Inflammatory macrophage treated with lipopolysaccharide for 4 hours (primary cell): ENCODE data around the gene FBXL3.

Source experiments
- DNase-seq: peaks from one replicate; pipeline ENCODE4 v3.0.0-alpha.2; 2020

Gene FBXL3, protein sequence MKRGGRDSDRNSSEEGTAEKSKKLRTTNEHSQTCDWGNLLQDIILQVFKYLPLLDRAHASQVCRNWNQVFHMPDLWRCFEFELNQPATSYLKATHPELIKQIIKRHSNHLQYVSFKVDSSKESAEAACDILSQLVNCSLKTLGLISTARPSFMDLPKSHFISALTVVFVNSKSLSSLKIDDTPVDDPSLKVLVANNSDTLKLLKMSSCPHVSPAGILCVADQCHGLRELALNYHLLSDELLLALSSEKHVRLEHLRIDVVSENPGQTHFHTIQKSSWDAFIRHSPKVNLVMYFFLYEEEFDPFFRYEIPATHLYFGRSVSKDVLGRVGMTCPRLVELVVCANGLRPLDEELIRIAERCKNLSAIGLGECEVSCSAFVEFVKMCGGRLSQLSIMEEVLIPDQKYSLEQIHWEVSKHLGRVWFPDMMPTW

DNA sequence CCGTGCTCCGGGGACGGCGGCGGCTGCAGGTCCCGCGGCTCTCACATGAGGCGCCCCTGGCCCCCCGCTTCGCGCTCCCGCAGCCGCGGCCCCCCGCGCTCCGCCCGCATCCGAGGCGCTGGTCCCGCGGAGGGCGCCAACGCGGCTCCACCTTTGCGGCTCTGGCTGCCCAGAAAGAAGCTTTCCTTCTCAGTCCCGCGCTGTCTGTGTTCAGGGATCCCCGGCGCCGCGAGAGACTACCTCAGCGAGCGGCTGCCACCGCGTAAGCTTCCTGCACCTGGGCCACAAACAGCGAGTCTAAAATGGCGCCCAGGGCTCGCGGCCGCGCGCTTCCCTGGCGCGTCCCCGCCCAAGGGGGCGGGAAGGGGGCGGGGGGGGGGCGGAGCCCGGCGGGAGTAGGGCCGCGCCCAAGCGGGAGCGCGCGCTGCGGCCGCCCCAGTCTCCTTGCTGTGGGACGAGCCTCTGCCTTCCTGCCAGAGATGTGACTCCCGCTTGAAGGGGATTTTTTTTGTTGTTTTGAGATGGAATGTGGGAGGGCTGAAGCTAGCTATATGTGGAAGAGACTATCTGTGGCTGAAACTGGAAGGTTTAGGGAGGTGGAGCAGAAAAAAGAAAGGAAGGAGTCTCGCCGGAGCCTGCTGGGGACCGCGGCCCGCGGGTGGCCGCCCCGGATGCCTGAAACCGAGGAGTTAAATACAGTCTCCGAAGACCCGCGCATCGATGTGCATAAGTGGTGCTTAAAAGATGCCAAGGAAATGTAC, at the start of gene FBXL3:
FBXL3 (minus strand) TSS at position 299 of the 761 bp plus-strand sequence. CDS start 5,299 bp downstream, outside the sequence.
- DNase-seq = peak; percentile 96

DNA sequence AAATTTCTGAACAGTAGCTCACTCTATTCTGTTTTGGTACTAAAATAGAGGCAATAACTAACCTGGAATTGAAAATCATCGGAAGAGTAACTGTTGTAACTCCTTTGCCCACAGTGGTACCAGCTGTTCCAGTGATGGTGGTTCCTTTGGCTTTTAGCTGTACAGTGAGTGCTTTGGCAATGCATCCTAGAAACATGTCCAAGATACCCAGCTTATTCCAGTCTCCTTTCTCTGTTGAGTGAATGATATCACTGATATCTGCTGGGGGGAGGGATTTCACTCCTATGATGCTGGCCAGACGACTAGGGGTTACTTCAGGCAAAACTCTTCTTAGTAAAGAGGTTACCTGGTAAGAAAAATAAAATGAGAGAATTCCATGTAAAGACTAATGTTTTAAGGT, 40.6 kb upstream of the FBXL3 start:
- DNase-seq = no peak

DNA sequence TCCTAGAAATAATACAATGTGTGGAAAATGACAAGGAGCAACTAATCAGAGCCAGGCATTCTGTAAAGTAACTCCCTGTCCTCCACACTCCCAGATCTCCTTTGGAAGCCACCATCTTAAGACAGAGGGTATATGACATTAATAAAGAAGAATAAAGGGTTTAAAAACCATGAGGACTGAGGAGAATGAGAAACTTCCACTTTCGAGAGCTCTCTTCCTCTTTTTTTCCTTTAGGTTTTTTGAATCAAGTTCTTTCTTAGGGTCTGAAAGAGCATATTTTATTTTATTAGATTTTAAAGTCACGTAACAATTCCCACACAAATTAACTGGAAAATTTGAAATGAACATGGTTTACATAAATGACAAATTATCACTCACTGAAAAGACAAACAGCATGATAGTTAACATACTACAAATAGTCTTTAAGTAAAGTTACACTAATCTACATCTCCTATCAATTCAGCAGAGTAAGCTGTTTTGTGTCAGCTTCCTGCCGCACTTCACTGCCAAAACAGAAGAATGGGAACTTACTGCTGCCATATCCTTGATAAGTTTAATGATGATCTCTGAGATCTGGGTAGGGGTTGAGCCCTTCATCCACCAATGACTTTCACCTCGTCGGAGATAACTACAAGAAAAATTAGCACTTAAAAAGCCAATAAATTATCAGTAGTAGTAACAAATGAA, 38.6 kb upstream of the FBXL3 start:
- DNase-seq = peak; percentile 62

DNA sequence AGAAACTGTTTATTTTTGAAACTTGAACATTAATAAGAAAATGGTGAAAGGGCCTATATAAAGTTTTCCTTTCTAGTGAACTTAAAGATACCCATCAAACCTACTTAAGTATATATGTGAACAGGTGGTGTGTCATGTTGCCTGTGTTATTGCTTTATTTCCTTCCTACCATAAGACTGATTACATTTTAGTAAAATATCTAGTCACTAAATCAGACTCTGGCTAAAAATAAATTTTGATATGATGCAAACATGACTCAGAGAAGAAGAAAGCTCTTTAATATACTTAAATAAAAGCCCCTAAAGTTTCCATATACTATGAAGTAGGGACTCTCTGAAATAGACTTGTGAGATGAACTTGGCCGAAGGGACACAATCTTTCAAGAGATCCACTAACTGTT, 35.1 kb upstream of the FBXL3 start:
- DNase-seq = peak; percentile 25

DNA sequence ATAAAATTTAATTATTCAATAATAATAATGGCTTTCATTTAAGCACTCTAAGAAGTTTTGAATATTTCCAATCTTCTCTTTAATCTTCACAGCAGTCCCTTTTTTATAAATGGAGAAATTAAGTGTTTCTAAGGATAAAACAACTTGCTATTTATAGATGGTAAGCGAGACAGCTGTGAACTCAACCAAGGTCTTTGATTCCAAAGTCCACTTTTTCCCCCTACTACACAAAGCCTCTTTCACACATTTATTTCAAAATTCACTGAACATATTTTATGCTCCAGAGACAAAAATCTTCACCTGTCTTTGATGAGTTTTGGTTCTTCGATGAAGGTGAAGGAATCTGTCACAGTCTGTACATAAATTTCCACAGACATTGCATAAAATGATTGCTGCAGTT, 34.4 kb upstream of the FBXL3 start:
- DNase-seq = no peak

DNA sequence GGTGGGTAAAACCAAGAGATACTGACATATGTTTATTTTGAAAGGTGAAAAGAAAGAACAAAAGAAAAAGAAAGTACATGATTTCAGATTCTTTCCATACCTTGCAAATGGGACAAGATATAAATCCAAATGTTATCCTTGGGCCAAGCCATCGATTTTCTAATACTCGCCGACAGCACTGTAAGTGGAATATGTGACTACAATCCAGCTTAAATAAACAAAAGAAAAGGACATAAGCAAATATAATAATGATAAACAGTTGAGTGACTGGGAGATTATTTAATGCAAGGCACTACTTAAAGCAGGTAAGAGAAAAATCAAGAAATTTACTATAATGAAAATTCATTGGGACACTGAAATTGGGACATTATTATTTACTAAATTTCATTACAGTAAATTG, 29.9 kb upstream of the FBXL3 start:
- DNase-seq = no peak

DNA sequence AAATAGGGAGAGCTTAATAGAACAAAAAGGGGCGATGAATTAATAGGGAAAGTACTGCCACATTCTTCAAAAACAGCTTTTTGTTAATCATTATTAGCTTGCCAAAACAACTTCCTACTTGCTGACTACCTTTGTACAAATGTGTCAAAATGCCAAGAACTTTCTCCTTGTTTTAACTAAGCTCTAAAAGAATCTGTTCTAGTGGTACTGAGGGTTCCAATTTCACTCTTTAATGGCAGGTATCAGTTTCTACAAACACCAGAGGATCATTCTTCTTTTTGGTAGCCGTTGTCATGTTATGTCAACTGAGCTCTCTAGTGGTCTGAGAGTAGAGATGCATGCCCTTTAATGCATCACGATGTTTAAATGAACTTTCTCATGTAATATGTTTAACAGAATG, 29.4 kb upstream of the FBXL3 start:
- DNase-seq = no peak

DNA sequence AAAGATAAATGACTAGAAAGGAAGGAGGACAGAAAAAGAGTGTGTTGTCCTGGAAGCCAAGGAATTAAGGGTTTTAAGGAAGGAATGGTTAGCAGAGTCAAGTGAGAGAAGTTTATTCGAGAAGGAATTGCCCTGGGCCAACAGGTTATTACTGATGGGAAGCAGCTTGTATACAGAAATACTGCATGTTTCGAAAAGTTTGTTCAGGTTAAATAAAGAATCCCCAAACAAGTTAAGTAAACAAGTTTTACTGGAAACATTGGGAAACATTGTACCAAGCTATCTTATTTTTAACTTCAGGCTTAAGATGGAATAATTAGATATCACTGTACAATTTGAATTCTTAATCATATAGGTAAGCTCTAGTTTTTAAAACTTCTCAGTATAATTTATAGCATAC, 28.2 kb upstream of the FBXL3 start:
- DNase-seq = no peak

DNA sequence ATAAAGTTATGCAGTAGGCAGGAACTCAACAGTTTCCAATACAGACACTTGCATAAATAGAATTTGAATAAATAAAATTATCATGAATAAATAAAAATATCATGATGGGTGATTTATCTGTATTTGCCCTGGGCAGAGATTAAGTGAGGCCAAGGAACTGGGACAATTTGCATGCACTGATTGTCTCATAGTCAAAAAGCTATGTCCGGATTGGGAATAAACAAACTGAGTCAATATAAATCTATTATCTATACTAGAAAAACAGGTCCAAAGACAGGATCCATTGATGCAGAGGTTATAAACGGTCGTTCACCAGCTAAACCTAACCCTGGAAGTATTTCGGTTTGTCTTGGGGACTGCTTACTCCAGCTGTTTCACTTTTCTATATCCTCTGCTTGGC, 26.2 kb upstream of the FBXL3 start:
- DNase-seq = no peak

DNA sequence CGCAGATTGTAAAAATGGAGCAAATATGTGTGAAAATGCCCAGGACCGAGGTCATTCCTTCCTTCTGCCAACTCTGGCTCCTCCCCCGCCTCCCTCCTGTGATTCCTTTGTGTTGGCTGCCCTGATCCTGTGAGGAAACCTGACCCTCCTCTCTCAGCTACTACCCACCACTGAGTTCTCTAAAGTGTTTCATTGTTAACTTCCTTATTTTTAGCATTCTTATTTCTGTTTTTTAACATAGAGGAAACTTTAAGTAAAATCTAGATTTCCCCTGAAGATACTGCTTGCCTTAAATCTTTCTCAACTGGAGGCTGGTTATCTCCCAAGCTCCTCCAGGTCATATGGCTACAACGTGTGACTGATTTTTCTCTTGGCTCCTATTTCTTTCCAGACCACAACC, 21.7 kb upstream of the FBXL3 start:
- DNase-seq = peak; percentile 81

DNA sequence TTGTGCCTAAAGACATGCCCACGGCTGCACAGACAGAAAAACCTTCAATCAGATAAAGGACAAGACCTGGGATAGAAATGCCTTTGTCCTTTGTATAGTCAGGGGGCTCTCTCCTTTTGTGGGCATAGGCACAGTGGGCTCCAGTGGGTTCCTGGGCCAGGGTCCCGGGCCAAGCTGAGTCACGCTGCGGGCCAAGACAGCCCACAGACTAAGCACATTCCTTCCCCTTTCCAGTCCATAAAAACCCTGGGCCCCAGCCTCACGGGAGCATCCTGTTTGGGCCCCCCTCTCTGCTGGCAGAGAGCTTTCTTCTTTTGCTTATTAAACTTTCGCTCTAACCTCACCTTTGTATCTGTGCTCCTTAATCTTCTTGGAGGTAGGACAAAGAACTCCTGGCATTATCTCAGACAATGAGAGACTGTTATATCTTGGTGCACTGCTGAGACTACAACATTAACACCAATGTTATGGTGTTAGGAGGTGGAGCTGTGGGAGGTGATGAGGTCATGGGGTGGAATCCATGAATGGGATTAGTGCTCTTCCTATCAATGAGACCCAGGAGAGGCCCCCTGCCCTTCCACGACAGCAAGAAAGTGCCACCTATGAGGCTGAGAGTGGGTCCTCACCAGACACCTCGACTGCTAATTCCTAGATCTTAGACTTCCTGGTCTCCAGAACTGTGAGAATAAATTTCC, 20.8 kb upstream of the FBXL3 start:
- DNase-seq = no peak

DNA sequence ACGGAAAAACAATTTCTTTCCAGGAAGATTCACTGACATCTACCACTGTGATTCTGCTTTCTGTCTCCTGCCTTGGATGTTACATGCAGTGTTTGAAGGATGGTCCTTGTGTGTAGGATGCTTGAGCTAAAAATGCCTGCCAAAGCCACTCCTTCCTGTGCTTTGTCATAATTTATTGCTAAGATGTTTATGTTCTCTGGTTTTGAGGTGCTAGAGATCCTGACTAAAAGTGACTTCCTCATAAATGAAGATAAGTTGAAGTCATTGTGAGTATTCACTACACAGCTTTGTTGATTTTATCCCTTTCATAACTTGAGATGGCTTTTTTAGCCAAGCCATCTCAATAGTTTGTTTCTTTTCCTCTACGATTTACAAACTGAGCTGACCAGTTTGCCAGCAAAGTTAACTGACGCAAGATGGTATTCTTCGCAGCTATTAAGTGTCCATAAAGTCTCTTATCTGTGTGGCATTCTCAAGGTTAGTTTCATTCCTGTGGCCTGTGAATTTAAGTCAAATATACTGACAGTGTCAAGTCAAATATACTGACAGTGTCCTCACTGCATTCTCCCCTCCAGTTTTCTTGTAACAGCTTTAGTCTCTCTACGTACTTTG, 15.7 kb upstream of the FBXL3 start:
- no peak for DNase-seq

DNA sequence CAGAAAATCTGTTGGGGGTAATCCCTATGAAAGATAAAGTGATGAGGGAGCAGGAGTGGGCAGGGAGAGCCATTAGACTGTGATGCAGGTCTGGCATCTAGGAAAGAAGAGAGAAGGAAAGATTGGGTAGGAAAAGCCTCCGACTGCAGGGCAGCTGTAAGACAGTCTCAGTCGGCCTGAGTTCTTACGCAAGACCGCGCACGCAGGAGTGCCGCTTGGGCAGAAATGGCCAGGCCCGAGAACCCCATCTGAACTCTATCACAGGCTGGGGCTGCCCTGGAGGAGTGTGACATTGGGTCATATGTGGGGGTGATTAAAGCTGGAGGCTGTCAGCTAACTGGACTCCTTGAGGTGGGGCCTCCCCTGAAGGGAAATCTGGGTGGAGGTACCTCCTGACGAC, 13.9 kb upstream of the FBXL3 start:
- DNase-seq = no peak

DNA sequence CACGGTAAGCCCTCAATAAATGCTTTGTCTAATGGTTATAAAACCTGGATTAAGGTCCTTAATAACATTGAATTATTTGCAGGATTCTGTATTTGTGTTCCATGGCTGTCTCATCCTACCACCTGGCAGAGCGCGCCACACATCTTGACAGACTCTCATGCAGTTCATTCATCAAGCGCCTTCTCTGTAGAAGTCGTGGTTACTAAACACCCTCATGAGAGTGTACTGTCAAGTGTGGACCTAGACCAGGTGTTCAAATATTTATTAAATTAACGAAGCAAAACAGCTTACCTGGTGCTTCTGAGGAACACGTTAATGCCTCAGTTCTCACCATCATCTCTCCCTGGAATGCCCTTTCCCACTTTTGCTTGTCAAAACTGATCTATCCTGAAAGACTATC, 13.1 kb upstream of the FBXL3 start:
- no peak for DNase-seq

DNA sequence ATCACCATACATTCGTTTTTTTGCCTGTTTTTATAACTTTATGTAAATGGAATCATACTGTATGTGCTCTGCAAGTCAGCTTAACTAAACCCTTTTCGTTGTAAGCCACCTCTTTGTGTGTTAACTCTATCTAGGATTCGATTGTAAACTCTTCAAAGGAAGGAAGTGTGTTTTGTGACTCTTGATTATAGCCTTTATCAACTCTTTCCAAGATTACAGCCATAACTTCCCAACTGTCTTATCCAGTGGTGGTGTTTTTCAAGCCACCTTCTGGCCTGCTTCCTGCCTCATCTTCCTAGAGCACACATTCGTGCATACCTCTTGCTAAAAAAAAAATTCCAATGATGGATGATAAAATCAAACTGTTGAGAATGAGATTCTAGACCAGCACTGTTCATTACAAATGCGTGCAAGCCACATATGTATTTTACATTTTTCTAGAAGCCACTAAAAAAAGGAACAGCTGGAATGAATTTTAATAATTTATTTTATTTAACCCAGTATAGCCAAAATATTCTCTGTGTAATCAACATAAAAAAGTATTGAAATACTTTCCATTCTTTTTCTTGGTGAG, 12.0 kb upstream of the FBXL3 start:
- no peak for DNase-seq

DNA sequence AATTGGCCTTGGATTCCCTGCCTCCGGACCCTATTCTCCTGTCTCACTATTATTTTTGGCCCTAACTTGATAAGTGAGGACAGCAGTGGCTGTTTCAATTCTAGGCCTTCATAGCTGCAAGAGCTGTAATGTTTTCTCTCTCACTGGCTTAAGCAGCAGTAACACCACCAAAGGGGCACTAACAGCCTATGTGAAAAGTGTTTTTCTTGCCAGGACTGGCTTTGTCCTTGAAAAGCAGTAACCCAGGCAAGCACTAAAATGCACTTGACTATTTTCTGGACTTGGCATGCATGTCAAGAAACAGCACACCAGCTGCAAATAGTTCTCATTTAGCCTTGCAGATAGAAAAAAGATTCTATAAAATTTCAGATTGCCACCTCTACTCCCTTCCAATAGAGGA, 9.3 kb upstream of the FBXL3 start:
- no peak for DNase-seq

DNA sequence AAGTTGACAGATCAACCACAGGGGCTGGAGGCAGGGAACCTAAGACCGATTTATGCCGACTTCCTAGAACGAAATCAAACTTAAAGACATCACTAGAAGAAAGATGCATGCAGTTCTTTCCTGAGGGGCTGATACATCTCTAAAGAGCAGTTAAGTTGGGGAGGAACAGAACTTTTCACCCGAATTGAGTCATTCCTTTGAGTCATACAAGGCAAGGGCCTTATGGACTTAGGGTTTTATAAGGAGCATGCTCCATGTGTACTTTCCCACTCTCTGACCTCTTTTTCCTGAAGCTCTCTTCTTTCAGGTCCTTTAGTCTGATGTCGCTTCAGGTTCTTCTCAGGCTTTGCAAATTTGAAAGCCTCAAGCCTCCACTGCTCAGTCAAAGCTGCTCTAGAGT, 7.9 kb upstream of the FBXL3 start:
- peak; percentile 52 for DNase-seq

DNA sequence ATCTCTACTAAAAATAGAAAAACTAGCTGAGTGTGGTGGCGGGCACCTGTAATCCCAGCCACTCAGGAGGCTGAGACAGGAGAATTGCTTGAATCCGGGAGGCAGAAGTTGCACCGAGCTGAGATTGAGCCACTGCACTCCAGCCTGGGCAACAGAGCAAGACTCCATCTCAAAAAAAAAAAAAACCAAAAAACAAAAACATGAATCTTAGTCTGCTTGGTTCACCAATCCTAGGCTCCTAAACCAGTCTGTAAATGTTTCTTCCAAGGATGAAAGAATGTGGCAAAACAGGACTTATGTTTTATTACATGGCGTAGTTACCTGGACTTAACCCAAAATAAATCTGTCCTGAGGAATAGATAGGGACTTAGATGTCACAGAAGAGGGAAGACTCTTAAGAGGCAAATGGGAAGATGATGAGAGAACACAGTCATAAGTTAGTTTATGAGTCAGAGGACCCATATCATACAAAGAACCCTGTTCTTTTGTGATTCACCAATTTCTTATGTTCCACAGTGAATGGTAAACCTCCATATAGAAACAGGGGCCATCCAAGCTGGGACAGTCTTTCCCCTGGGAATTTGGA, 6.9 kb upstream of the FBXL3 start:
- peak; percentile 47 for DNase-seq

DNA sequence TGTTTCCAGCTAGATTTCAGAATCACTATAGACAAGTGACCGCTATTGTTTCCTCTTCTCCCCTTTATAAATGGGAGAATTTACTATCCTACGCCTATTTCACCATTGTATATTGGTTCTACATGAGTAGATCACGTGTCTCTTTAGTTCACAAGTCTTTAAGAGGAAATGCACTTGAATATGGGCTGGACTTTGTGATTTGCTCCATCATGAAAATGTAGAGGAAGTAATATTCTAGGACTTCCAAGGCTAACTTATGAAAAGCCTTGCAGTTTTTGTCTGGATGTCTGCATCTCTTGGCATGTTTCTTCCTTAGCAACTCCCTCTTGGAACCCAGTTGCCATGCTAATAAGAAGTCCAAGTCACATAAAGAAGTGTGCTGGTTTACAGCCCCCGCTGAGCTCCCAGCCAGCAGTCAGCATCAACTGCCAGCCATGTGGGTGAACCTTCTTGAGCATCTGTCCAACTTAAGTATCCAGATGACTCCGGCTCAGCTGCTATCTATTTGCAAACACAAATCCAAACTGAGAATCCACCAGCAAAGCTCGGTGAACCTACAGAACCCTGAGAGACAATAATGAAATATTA, 4.8 kb upstream of the FBXL3 start:
- DNase-seq = peak; percentile 43

DNA sequence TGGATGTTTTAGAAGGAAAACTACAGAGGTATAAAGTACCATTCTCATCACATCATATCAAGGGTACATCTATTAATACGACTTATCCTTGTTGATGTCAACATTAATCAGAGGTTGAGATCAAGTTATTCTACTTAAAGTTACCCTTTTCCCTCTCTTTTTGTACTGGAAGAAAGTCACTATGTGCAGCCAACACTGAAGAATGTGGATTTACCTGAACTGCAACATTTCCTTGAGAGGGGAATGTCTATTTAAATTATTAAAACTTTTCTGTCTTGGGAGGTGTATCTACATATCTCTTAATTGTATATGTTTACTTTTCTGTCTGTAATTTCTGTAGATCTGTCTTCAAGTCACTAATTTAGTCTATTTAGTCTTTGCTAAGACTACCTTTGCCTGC, 2.5 kb upstream of the FBXL3 start:
- no peak for DNase-seq

DNA sequence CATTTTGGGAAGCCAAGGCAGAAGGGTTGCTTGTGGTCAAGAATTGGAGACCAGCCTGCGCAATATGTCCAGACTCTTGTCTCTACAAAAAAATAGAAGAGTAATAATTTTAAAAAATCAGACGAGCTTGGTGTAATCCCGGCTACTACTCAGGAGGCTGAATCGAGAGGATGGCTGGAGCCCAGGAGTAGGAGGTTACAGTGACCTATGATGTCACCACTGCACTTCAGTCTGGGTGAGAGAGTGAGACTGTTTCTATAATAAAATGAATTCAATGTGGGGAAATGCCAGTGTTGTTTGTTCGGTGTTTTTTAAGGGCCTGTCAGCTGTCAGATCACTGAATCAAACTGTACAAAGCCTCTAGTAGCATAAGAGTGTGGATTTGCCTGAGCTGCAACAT, 1.2 kb upstream of the FBXL3 start:
- peak; percentile 68 for DNase-seq
